Hypothalamus (tissue), 51 donors: Measurements from ENCODE around the gene TEP1.

ENCODE experiments used
- DNase-seq, 51 donors: peaks; one replicate each; lab custom pipeline; 2025; lab: John Stamatoyannopoulos, UW

Gene TEP1

DNA sequence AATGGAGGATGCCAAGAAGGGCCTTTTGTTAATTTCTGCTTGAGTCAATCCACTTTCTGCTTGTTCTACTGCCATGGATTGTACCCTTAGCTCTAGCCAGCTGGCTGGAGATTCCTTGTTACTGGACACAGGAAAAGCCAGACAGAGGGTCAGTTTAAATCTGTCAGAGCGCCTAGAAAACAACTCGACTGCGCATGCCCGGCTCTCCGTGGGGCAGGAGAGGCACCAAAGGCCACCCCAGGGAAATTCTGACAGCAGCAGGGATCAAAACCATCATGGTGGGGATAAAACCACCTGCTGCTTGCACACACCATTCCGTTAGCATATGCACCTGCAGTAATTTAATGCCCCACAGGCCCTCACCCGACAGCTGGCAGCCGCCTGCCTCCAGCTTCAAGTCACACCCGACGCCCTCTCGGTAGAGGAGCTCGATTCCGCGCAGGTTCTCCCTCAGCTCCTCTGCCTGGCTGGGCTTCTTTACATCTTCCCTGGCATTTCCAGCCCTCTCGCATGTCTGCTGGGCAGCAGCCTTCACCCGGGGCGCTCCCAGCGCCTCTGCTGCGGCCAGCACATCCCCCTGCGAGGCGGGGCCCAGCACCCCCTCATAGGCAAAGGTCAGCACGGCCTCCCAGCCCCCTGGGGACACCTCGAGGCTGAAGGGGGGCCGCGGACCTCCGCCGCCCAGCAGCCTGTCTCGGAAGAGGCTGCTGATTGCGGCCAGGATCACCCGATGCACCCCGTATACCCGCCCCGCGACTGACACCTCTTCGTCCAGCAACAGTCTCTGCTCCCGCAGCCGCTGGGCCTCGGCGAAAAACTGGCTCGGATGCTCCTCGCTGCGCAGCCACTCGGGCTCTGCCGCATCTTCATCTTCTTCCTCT, 21.6 kb upstream of the TEP1 start:
- DNase-seq = peak in 47 of 51 donors; percentile 19 to 82 (median 66)

DNA sequence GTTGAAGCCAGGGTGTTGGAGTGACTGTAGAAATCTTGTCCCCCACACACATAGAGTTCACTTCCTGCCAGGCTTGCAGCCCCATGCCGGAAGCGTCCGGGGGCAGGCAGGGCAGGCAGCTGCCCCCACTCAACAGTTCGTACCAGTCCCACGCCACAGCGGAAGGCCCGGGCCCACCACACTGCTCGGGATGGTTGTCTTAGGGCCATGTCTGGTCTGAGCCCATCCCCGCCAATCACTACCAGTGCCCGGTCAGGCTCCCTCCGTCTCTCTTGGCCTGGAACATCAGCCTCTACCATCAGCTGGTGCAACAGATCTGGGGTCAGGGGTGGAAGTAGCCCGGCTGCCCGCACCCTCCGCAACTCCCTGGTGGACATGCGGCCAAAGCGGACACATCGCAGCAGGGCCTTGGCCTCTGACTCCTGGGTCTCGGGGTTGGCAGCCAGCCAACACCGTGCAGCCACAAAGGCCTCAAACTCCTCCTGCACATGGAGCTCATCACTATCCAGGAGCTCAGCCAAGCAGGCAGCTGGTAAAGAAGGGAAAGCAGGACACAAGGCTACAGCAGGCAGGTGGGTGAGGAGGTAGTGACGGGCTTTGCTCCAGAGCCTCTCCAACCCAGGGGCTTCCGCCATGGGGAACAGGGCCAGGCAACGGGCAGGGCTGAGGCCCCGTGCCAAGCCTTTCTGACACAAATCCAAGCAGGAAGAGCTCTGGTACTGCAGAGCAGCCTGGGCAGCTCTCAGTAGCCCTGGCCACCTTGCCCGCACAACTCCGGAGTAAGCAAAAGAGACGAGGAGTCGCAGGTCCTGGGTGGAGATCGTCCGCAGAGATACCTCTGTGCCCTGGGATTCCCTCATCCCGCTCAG, 16.7 kb upstream of the TEP1 start:
- DNase-seq = peak in 31 of 51 donors; percentile 3 to 60 (median 34)

DNA sequence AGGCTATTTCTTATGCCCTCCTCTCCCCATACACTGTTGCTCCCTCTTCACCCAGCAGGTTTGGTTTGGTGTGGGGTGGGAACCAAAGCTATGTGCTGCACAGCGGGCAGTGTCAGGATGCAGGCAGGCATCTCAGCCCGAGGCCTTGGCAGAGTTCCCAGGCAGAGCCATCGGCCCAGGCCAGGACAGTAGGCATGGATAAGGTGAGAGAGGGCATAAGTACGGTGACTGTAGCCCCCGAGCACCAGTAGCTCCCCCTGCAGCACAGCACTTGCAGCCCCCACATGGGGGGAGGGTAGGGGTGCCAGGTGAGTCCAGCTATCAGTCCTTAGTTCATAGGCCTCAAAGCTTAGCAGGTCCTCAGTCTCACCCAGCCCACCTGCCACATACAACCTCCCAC, 15.5 kb upstream of the TEP1 start:
- DNase-seq = no peak

DNA sequence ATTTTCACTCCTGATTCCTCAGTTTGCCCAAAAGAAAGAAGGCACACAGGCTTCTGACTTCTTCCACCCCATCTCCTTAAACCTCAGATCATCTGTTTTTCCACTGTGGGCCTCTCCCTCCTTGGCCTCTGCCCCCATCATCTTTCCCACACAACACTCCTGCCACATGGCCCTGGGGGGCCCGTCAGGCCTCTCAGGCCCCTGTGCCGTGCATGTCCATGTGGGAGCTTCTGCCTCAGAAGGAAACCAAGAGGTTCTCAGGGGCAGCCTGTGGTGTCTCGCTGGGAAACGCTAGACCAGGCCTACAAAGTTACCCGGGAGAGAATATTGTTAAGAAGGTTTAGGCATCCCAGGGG, 14.7 kb upstream of the TEP1 start:
- DNase-seq = no peak

DNA sequence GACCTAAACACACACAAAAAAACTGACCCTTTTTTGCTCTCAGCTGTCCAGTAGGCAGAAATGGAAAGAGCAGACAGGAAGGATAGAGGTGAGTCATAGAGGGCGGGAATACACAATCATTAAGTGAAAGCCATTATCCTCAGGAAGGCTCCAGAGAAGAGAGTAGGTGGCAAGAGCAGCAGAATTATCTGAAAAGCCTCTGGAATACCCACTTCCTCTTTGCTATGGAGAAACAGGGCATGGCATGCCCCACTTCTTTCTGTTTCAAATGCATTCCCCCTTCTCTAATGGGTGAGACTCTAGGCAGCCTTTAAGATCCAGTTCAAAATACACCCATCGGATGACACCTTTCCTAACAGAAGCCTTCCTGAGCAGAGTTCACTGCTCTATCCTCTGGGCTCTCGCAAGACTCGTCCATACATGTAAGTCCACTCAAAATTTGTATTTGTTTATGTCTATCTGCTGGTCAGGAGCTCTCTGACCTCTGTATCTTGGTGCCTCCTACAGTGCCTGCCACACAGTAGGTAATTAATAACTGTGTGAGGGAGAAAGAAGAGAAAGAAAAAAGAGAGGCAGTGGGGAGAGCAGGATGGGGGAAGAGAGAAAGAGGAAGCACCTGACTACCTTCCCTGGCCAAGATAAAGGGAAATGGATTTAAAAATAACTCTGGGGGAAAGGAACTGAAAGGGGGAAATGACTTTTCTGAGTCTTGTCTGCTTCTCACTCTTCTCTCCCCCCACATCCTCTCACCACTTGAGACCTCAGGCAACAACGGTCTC, 14.1 kb upstream of the TEP1 start:
- peak in 1 of 51 donors; percentile 13 for DNase-seq

DNA sequence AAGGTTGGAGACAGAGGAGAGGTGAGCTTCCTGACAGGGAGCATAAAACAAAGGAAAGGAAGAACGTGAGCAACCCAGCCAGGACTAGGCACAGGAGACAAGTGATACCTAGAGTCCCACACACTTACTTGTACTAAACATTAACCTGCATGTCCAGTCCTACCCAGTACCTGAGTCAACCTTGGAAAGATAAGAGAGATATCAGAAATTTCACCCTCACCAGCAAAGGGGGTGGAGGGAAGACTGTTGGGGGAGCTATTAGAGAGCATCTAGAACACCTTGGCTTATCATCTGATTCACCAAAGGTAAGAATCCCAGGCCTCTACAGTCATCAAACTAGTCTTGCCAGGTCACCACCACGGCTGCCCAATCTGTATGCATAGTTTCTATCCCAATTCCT, 11.6 kb upstream of the TEP1 start:
- DNase-seq = no peak

DNA sequence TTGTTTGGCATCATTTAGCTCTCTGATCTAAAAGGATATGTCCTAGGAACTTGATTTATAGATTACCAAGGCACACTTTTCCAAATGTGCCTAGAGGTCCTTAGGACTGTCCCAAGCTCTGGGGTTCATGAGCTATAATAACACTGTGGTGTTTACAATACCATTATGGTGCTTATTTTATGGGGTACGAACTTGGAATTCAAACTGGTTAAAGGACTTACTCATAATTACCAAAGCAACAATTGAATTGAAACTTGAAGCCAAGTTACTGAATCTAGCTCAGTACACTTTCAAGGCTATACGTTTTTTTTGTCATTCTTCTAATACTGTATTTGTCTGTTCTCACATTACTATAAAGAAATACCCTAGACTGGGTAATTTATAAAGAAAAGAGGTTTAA, 9.6 kb upstream of the TEP1 start:
- DNase-seq = no peak

DNA sequence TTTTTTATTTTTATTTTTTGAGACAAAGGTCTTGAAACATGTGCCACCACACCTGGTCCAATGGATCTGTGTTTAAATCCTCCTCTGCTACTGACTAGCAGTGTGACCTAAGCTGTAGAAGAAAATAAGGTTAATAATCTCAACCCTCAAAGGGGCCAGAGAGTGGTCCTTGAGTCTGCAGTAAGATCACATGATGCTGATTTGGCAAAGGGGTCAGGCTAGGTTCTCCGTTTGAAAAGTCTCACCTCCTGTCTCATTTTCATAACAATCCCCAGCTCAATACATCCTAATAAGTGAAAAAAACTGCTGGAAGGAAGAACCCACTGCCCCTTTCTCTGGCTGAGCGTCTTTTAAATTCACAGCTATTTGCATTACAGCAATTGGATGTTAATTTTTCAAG, 8.0 kb upstream of the TEP1 start:
- no peak for DNase-seq

DNA sequence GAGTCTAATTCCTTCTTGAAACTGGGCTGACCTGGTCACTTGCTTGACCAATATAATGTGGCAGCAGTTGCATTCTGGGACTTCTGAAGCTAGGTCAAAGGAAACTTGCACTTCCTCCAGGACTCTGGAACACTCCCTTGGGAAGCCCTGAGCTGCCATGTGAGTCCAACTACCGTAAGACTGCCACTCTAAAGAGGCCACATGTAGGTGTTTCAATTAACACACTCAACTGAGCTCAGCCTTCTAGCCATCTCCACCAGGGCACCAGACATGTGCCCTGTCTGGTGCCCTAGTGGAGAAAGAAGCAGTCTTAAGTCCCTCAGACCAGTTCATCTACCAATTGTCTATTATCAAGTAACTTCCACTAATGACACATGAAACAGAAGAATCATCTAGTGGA, 6.1 kb upstream of the TEP1 start:
- no peak for DNase-seq

DNA sequence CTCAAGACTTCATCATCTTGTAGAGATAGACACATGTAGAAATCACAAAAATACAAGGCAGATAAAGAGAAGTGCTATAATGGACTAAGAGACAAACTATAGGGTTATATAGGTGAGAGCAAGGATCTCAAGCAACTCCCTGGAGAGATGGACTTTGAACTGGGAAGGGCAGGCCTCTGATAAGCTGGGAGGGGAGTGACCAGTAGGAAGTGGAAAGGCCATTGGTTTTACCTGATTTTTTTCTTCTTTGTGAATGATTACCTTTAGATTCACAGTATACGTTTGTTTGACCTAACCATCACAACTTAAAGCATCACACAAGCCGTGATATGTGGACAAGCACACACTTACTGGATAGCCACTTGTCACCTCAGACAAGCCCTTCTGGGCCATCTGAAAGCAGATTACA, 5.2 kb upstream of the TEP1 start:
- DNase-seq = no peak

DNA sequence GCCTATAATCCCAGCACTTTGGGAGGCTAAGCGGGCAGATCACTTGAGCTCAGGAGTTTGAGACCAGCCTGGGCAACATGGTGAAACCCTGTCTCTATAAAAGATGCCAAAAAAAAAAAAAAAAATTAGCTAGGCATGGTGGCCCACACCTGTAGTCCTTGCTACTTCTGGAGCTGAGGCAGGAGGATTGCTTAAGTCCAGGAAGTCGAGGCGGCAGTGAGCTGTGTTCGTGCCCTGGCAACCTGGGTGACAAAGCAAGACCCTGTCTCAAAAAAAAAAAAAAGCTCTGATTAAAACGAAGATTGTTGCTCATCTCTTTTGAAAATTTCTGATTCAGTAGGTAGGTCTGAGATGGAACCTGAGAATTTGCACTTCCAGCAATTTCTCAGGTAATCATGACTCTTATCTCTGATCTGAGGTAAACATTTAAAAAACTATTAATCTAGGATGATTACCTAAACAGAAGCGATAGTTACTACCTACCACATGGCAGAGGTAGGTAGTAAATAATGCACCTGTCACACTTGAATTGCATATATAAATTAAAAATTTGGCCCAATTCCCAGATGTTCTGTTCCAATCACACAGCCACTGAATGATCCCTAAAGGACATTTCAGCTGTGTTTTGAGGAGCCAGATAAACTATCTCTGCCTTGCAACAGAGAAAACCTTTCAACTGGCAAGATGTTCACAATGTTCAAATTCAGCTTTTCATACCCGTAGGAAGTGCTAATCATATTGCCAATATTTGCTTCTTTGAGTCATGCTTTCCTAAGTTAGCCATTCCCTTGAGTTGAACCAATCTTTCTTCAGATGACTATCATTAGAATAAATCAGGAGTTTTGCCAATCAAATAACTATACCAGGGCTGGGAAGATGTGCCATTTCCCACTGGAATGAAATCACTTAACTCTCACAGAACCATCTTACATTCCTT, 4.2 kb upstream of the TEP1 start:
- DNase-seq = no peak

DNA sequence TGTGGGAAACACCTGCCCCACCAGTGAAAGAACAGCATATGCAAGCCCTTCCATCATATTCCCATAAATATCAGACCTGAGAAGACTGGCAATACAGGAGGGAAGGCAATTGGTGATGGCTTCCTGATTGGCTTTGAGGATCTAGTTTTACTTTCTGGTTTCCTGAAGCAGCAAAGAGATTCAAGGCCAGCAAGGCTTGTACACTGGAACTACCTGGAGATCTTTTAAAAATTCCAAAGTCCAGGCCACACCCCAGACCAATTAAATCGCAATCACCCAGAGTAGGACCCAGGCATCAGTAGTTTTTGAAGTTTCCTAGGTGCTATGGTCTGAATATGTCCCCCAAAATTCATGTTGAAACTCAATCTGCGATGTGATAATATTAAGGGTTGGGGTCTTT, 2.9 kb upstream of the TEP1 start:
- no peak for DNase-seq

DNA sequence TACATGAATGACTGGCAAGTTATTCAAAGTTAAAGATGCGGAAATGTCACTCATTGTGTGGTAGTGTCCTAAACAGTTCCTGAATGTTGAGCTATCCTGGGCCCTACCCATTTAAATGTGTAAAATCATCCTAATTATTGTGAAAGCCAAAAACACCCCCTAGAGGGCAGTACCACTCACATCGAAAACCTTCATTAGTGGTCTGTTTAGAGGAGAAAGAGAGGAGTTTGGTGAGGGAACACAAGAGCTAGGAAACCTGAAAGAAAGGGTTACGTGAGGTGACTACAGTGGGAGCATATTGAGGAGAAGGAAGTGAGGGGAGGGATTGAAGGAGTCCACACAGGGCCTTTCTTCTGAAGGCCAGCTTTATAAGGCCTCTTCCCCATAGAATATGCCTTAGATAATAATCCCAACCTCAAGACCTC, 2.5 kb upstream of the TEP1 start:
- peak in 6 of 51 donors; percentile 1 to 28 (median 17) for DNase-seq

DNA sequence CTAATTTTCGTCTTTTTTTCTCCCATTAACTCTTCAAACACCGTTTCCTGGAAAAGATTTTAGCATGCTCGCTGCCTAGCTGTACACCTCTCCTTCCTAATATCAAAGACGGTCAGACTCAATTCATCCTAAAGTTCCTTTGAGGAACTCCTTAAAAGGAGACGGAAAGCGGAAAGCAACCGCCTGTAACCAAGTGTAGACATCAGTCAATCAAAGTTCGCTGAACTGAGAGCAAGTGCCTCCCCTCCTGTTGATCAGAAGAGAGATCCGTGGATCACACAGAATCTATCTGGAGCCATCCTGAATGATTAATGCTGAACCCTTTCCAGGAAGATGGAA, 412 bp upstream of the TEP1 start:
- DNase-seq = peak in 2 of 51 donors; percentile 7 to 16

DNA sequence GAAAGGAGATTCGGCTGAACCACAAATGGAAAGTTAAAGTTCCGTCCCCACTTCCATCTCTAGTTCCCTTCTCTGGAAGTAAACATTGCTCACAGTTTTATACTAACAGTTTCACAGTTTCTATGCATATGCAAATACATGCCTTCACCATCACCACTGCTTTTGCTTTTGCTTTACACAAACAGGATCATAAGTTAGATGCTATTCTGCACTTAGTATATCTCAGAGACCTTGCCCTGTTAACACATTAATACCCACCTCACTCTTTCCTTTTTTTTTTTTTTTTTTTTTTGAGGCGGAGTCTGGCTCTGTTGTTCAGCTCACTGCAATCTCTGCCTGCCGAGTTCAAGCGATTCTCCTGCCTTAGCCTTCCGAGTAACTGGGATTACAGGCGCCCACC, 890 bp downstream of the TEP1 start:
- DNase-seq = no peak

DNA sequence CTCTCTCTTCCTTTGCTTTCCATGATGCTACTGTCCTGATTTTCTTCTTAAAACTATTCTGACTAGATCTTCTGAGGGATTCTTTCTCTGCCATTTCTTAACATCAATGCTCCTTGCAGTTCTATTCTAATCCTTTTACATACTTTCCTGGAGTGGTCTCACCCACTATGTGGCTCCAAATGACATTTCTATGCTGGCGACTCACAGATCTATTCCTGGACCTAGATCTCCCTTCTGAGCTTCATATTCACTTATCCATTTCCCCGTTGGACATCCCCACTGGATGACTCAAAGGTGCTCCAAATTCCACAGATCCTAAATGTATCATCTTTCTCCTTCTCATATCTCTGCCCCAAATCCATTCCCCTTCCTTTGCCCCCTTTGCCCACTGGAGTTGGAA, 4.1 kb downstream of the TEP1 start:
- no peak for DNase-seq

DNA sequence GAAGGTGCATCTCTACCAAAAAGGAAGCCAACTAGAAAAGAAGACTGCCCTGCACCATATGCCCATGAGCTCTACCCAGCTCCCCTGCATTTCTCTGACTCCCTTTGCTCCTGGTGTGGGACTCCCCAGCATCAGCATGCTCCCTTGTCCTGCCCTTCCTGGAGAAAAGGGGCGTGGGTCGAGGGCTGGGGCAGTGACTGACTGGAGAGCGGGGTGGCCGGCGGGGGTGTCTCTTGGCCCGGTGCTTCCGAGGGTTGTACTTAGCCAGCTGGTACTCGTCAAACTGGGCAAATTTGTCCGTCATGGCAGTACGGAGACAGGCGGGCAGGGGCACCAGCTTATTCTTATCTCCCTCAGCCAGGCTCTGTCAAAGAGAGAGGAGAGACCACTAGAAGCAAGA, 9.8 kb downstream of the TEP1 start:
- DNase-seq = no peak

DNA sequence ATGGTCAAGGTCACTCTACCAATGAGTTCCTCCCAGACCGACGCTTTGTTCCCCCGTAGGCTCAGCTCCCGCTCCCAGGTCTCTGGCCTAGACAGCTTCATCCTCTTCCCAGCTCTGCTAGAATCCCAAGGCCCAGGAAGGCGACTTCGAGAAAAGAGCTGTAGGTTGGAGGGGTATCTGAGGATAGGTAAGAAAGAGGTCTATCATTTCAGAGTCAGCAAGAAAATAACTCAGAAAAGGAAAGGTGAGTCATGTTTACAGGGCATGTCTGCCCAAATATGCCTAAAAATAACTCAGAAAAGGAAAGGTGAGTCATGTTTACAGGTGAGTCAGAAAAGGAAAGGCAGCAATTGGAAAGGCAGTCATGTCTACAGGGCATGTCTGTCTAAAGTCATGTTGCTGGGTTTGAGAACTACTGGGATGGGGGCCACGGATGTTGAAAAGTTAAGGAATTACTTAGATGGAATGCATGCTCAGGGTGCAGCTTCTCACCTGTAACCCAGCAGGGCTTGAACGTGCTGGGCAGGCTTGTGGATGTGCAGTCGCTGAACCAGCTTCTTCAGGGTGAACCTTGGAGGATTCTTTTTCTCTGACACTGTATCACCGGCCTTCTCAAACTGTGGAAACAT, 12.2 kb downstream of the TEP1 start:
- no peak for DNase-seq

DNA sequence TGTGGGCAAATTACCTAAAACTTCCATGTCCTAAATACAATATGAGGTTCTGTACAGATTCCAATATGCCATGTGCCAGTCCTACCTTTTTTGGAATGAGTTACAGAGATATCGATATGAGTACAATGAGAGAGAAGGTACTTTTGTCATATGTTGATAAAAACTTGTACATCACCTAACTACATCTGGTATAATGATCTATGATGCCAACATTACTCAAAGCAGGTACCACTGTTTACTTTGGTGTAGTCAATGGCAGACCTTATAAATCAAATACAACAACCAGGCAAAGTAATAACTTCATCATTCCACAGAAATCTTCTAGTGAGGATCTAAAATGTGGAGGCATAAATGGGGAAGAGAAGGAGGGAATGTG, 12.7 kb downstream of the TEP1 start:
- DNase-seq = no peak

DNA sequence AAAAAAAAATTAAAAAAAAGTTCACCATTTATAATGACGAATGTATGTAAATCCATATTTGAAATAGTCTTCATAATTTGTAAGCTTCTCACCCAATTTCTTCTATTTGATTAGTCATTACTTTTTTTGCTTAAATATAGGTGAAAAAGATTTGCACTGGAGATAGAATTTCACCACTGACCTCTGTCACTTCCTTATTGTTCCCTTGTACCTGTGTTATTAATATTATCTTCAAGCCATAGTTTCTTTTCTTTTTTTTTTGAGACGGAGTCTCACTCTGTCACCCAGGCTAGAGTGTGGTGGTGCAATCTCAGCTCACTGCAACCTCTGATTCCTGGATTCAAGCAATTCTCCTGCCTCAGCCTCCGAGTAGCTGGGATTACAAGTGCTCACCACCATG, 15.8 kb downstream of the TEP1 start:
- no peak for DNase-seq
